Astrocyte of the spinal cord (primary cell): ENCODE measurements around the gene IMPDH1.

Experiments used
- DNase-seq: peaks from one replicate; pipeline ENCODE4 v3.0.0; 2011; ENCODE audit warnings: low read depth, low spot score
- H3K4me3 ChIP-seq: 2 replicates; pipeline ENCODE4 v1.5.1; 2011; ENCODE audit warnings: low read depth, mild to moderate bottlenecking, low read length, moderate library complexity
- in situ Hi-C: cut with HindIII; loops from 2 replicates; pipeline ENCODE4 v1.10.0; 2017; ENCODE audit warnings: low sequenced_read_pairs
- TF ChIP-seq, protein P1 (sequence below): IDR thresholded peaks from 2 replicates; pipeline ENCODE4 v1.5.1; 2012; ENCODE audit warnings: low read depth, mild to moderate bottlenecking, low read length, inconsistent platforms

IMPDH1 gene

DNA sequence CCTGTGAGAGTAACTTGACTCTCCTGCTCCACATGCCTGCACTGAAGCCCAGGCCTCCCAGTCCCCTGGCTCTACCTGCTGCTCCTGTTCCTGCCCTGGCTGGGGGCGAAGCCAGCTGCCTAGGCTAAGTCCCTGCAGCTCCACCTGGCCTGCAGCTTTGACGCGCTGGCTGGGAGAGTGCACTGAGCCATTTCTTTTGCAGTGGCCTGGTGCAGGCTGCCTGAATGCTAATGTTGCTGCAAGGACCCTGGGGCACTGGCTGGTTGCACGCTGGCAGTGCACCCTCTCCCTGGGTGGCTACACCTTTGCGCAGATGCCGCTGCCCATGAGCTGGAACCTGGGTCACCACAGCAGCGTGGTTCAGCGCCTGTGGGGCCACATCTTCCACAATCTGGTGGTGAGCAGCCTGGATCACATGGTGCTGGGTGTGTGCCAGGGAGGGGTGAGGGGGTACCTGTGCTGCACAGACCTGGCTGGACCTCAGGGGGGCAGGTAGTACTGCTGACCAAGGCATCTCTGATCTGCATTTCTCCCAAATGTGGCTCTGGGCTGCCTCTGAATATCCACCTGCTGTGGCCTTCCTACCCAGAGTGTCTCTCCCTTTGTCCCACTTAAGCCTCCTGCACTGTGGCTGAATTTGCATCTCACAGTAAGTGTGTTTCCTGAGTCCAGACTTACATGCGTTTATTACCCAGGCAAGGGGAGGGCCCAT is 20.0 kb downstream of the IMPDH1 start:
- TF ChIP-seq, protein P1, sequence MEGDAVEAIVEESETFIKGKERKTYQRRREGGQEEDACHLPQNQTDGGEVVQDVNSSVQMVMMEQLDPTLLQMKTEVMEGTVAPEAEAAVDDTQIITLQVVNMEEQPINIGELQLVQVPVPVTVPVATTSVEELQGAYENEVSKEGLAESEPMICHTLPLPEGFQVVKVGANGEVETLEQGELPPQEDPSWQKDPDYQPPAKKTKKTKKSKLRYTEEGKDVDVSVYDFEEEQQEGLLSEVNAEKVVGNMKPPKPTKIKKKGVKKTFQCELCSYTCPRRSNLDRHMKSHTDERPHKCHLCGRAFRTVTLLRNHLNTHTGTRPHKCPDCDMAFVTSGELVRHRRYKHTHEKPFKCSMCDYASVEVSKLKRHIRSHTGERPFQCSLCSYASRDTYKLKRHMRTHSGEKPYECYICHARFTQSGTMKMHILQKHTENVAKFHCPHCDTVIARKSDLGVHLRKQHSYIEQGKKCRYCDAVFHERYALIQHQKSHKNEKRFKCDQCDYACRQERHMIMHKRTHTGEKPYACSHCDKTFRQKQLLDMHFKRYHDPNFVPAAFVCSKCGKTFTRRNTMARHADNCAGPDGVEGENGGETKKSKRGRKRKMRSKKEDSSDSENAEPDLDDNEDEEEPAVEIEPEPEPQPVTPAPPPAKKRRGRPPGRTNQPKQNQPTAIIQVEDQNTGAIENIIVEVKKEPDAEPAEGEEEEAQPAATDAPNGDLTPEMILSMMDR: no peak
- in situ Hi-C loops: no loop called here
- no peak for DNase-seq
- H3K4me3 ChIP-seq: no peak overlapping the region

DNA sequence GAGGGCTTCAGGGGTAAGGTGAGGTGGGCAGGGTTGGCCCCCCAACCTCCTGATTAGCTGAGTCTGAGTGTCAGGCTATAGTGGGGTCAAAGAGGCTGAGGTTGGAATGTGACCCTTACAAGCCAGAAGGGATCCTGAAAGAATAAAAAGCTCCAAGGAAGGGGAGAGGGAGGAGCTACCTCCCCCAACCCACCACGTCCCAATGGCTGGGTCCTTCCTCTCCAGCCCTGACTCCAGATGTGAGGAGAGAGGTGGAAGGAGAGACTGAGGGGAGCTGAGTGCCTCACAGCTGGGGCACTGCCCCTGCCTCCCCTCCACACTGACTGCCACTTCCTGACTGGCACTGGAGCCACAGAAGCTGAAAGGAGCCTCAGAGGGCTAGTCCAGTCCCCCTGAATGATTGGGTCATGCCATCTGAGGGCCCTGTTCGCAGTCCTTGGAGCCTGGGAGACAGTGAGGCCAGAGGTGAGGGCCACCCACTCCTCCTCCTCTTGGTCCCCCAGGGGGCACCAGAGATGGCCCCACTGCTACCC is 20.6 kb downstream of the IMPDH1 start:
- no peak for DNase-seq
- TF ChIP-seq, protein P1: no peak
- in situ Hi-C loops: no loop called here
- no peak overlapping the region for H3K4me3 ChIP-seq

DNA sequence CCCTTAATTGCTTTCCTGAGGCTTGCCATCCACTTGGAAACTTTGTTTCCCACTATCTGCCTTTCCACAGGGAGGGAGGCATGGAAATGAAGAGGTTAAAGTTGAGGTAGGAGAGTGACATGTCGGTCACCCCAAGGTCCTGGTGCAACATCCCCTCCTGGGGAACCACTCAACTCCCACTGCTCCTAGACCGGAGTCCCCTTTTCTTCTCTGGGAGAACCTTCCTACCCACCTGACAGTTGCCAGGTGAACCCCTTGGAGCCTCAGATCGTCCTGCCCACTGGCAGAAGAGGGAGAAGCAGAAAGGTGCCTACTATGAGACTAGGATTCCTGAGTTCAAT is 21.7 kb downstream of the IMPDH1 start:
- in situ Hi-C loops: no loop called here
- H3K4me3 ChIP-seq: no peak overlapping the region
- no peak for DNase-seq
- TF ChIP-seq, protein P1: no peak

DNA sequence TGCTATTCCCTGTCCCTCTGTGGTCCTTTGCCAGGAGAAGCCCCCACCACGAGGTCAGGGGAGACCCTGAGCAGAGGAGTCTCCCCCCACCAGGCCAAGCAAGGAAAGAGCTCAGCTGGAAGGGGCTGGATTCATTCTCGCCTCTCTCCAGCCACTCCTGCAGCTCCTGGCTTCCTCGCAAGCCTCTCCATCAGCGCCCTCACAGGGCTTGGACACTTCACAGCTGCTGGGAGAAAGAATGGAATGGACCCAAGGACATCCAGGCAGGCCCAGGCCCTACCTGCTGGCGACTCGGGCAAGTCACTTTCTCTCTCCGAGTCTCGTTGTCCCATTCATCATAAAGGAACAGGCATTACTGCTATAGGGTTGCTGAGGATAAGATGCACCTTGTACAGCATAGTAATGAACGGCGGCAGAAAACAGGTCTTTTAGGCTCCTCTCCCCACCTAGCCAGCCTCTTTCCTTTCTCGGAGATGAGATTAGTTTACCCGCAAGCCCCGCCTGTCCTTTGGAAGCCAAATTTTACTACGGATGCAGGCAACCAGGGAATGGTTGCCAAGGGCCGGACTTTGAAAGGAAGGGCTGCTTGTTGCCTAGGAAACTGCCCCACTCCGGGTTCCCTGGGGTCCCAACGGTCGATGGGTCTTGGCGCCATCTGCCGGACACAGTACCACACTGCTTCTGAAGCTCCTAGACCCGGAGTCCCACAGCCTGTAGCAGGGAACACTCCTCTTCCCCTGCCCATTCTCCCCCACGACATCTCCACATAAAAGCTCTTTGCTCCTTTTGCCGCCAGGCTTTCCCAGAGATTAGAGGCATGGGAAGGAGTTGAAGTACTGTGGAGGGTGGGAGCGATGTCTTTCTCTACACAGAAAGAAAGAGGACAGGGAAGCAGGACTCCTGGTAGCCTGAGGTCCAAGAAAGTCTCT is 22.3 kb downstream of the IMPDH1 start:
- TF ChIP-seq, protein P1: peak; percentile 93
- in situ Hi-C loops: no loop called here
- no peak overlapping the region for H3K4me3 ChIP-seq
- DNase-seq: peak; percentile 65

DNA sequence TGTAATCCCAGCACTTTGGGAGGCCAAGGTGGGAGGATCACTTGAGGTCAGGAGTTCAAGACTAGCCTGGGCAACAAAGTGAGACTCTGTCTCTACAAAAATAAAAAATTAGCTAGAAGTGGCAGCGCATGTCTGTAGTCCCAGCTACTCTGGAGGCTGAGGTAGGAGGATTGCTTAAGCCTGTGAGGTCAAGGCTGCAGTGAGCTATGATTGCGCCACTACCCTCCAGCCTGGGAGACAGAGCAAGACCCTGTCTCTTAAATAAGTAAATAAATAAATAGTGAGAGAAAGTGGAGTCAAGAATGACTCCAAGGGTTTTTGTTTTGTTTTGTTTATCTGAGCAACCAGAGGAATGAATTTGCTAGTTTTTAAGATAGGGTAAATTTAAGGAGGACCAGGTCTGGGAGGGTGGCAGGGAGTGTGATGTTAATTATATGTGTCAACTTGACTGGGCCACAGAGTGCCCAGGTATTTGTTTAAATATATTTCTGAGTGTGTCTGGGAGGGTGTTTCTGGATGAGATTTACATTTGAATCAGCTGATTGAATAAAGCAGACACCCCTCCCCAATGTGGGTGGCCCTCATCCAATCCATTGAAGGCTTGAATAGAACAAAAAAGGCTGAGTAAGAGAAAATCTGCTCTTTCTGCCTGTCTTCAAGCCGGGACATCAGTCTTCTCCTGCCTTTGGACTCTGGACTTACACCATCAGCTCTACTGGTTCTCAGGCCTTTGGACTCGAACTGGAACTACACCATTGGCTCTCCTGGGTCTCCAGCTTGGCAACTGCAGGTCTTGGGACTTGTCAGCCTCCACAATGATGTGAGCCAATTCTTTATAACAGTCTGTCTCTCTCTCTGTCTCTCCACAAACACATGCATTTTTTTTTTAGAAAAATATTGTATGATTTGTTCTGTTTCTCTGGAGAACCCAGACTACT is 23.5 kb downstream of the IMPDH1 start:
- in situ Hi-C loops: no loop called here
- TF ChIP-seq, protein P1: no peak
- DNase-seq: no peak
- no peak overlapping the region for H3K4me3 ChIP-seq

DNA sequence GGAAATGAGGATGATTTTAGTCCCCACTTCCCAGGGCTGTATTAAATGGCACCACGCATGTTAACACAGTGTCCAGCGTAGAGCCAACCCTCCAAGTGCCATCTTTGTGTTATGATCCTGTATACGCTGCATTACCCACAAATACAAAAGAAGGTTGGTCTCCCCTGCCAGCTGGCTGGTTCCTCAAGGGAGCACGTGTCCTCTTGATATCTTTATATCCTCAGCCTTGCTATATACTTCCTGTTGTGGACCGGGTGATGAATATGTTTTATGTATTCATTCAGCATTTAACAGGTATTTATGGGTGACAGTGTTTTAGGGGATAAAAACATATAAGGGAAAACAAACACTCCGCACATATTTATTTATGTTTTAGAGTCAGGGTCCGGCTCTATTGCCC is 25.1 kb downstream of the IMPDH1 start:
- DNase-seq: no peak
- TF ChIP-seq, protein P1: no peak
- H3K4me3 ChIP-seq: no peak overlapping the region
- in situ Hi-C loops: no loop called here
